ENCODE measurements around the gene GPR82. TPM values are rescaled to one million over a fixed set of nuclear protein-coding genes. Genes with fewer than 3 reads are reported as not detected.

Gene GPR82
- total RNA-seq, 2 donors from 2014 or later, result not detected

DNA sequence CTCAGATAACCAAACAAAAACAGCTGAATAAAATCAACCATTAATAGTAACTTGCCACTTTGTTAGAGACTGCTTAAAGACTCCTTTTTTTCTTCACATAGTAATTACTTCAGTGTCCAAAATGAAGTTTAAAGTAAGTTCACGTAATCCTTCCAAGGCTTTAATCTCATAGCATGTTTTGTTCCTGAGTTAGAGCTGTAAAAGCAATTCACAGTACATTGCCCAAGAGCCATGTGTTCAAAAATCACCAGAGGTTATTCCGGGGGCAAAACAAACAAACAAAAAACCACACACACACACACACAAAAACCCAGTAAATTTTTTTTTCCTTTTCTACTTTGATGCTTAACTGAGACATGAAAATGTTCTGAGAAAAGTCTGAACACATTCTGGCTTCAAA, 6.1 kb downstream of the GPR82 start:
- Mint-ChIP-seq H3K4me1 (peaks cover 4% of the 10 kb centered on the region), H3K36me3 (ENCODE audit: low read depth) (peaks cover 12% of the 10 kb centered on the region), H3K4me3 (no peak overlapping the region), H3K27me3 (no peaks in the 10 kb centered on the region), H3K27ac (no peak overlapping the region), H3K9me3 (no peaks in the 10 kb centered on the region)
- ATAC-seq (replicated peaks), result no peak

DNA sequence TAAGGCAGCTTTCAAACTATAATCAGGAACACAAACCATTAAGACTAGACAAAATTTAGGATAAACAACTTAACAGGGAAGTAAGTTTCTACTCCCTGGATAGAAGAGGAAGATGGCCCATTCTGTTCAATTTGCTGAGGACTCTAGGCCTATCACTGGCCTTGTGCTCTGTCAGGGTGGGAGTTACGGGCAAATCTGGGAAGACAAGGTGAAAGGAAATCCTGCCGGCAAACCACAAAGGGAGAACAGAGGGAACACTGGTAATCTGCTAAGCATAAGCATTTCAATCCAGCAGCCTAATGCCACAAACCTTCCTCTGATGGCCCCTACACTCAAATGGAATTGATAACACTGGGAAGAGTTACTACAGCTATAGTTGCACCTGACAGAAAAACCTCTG, 8.3 kb downstream of the GPR82 start:
- Mint-ChIP-seq H3K27ac (no peak overlapping the region), H3K9me3 (no peaks in the 10 kb centered on the region), H3K27me3 (no peaks in the 10 kb centered on the region), H3K4me3 (no peak overlapping the region), H3K4me1 (peaks cover 8% of the 10 kb centered on the region), H3K36me3 (ENCODE audit: low read depth) (peaks cover 15% of the 10 kb centered on the region)
- ATAC-seq (replicated peaks), result no peak

DNA sequence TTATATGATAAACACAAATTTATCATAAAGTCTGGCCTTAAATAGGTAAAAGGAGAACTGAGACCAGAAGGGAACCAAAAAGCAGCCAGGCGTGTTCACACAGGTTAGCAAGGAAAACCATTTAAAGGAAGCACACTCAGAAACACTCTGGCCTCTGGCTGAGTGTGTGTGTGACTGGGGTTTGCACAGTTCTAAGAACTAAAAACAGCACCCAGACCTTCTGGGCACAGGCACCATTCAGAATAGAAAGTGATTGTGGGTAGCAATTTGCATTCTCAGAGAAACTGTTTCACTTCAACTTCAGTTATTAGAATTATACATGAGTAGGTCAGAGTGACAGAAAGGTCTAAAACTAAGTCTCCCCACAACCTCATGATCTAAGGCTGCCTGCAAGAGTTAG, 10.0 kb downstream of the GPR82 start:
- no peaks in the 10 kb centered on the region for H3K27me3 Mint-ChIP-seq
- ATAC-seq (replicated peaks), result peak; percentile 96
- peak overlapping the region; percentile 16 for H3K27ac Mint-ChIP-seq
- H3K9me3 Mint-ChIP-seq, result no peaks in the 10 kb centered on the region
- peaks cover 8% of the 10 kb centered on the region for H3K4me1 Mint-ChIP-seq
- peaks cover 13% of the 10 kb centered on the region for H3K36me3 Mint-ChIP-seq (ENCODE audit: low read depth)
- peak overlapping the region; percentile 32 for H3K4me3 Mint-ChIP-seq

DNA sequence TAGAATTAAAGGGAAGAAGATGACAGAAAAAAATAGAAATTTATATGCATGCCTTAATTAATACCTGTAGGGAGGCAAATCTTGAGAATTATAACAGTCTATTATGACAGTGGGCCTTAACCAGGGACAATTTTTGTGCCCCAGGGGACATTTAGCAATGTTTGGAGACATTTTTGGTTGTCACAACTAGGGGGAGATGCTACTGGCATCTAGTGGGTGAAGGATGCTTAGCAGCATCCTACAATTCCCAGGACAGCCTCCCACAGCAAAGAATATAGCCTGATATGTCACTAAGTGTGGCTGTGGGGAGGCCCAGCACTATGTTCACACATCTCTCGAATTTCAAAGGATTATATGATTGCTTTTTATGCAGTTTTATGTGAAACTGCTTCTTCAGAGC, 10.5 kb downstream of the GPR82 start:
- peaks cover 13% of the 10 kb centered on the region for H3K36me3 Mint-ChIP-seq (ENCODE audit: low read depth)
- peak overlapping the region; percentile 32 for H3K4me3 Mint-ChIP-seq
- peaks cover 8% of the 10 kb centered on the region for H3K4me1 Mint-ChIP-seq
- H3K27ac Mint-ChIP-seq, result peak overlapping the region; percentile 16
- peak; percentile 37 for ATAC-seq (replicated peaks)
- H3K27me3 Mint-ChIP-seq, result no peaks in the 10 kb centered on the region
- no peaks in the 10 kb centered on the region for H3K9me3 Mint-ChIP-seq

DNA sequence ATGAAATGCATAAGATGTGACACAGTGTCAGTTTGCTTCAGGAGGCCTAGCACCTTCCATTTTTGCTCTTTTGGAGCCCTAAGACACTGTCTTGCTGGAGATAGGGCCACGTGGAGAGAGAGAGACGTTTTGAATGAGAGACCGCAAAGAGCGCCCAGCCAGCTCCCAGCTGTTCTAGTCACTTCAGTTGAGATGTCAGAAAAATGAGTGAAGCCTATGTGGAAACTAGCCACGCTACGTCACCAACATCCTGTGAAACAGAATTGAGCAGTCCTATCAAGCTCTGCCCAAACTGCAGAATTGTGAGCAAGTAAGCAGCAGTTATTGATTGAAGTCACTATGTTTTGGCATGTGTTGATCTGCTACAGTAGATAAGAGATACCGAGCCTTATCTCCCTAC, 13.1 kb downstream of the GPR82 start:
- H3K4me3 Mint-ChIP-seq, result no peak overlapping the region
- H3K27me3 Mint-ChIP-seq, result no peaks in the 10 kb centered on the region
- H3K36me3 Mint-ChIP-seq (ENCODE audit: low read depth), result peaks cover 11% of the 10 kb centered on the region
- no peaks in the 10 kb centered on the region for H3K9me3 Mint-ChIP-seq
- peak; percentile 19 for ATAC-seq (replicated peaks)
- peaks cover 8% of the 10 kb centered on the region for H3K4me1 Mint-ChIP-seq
- no peak overlapping the region for H3K27ac Mint-ChIP-seq

DNA sequence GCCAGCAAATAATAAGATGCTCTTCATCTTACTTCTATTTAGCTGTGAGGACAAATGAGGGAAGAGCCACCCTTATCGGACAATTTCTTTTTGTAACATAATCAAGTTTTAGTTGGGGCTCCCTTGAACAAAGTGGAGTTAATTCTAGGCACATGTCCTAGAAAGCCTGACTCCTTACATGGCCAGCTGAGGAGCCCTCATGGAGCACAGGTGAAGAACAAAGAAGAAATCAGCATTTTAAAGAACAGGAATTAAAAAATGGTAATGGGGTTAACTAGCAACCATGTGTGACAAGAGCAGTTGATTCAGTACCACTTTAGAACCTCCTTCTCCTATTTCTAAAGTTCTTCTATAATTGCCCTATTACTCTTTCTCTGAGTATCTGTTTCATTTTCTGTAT, 15.9 kb downstream of the GPR82 start:
- Mint-ChIP-seq H3K4me1 (peaks cover 14% of the 10 kb centered on the region), H3K27me3 (no peaks in the 10 kb centered on the region), H3K9me3 (no peaks in the 10 kb centered on the region), H3K27ac (no peak overlapping the region), H3K4me3 (no peak overlapping the region), H3K36me3 (ENCODE audit: low read depth) (peaks cover 29% of the 10 kb centered on the region)
- ATAC-seq (replicated peaks), result no peak

DNA sequence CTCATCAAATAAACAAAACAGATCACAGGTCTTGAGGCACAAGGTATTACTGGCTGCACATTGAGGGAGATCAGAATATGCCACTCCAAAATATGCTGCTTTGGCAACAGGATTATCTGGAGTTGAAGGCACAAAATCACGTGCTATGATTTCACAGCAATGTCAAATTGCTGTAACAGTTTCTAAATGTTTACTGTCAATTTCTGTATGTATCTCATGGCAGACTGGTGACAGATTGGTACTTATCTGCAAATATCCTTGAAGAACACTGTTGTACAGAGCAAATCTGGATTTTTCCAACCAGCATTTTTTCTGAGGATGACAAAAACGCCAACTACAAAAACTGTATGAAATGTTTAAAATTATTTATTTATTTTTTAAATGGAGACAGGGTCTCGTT, 26.7 kb downstream of the GPR82 start:
- Mint-ChIP-seq H3K27ac (no peak overlapping the region), H3K27me3 (no peaks in the 10 kb centered on the region), H3K36me3 (ENCODE audit: low read depth) (peaks cover 6% of the 10 kb centered on the region), H3K9me3 (no peaks in the 10 kb centered on the region), H3K4me1 (no peaks in the 10 kb centered on the region), H3K4me3 (no peak overlapping the region)
- ATAC-seq (replicated peaks), result no peak

DNA sequence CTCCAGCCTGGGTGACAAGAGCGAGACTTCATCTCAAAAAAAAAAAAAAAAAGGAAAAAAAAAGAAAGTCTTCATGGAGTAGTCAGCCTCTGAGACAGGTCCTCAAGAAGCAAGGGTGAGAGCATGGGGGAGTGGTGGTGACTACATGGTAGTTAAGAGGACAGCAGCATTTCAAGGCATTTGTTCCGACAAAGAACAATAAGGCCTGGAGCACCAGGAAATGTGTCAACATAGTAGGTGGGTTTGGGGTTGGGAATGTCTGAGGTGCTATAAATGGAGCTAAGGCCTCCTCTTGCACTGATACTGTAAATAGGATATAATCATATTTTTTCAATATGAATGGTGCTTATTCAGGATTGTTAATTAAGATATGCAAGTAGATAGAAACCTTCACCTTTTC, 34.4 kb downstream of the GPR82 start:
- Mint-ChIP-seq H3K27me3 (no peaks in the 10 kb centered on the region), H3K4me1 (peaks cover 4% of the 10 kb centered on the region), H3K4me3 (no peak overlapping the region), H3K36me3 (ENCODE audit: low read depth) (peaks cover 6% of the 10 kb centered on the region), H3K27ac (no peak overlapping the region), H3K9me3 (no peaks in the 10 kb centered on the region)
- no peak for ATAC-seq (replicated peaks)

DNA sequence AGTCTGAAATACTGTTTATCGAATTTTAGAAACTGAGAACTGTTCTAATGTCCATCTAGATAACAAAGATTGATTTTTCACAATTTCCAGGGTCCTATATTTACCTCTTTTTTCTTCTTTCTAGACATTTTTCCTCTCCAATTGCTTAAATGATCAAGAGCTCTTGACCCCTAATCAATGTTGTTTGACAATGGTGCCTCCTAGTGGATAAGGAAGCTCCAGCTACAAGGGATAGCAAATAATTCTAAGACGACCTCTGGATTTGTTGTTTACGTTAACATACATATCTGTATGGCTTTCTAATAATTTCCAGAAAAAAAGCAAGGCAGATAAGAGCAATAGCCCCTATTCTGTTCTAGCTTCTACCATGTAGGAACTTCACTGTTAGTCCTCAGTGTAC, 35.8 kb downstream of the GPR82 start:
- H3K9me3 Mint-ChIP-seq, result no peaks in the 10 kb centered on the region
- ATAC-seq (replicated peaks), result no peak
- H3K4me3 Mint-ChIP-seq, result no peak overlapping the region
- peaks cover 6% of the 10 kb centered on the region for H3K36me3 Mint-ChIP-seq (ENCODE audit: low read depth)
- H3K27ac Mint-ChIP-seq, result no peak overlapping the region
- H3K27me3 Mint-ChIP-seq, result no peaks in the 10 kb centered on the region
- peaks cover 12% of the 10 kb centered on the region for H3K4me1 Mint-ChIP-seq

DNA sequence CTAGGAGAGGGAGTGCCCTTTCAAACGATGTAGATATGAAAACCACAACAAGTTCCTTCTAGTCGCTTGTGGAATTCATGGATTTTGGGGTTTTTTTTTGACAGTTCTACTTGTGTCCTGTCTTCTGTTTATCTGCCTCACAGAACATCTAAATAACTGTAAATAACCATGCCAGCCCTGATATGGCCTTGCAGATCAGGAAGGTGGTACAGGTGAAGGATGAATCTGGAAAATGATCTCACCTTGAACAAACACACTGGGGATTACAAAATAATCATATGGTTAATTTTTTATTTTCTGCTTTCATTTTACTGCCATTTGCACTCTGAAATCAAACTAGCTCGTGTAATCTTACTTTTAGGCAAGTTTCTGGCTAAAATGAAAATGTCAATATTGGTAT, 37.2 kb downstream of the GPR82 start:
- peaks cover 5% of the 10 kb centered on the region for H3K36me3 Mint-ChIP-seq (ENCODE audit: low read depth)
- no peaks in the 10 kb centered on the region for H3K9me3 Mint-ChIP-seq
- H3K4me1 Mint-ChIP-seq, result peaks cover 12% of the 10 kb centered on the region
- H3K27ac Mint-ChIP-seq, result peak overlapping the region; percentile 50
- no peaks in the 10 kb centered on the region for H3K27me3 Mint-ChIP-seq
- ATAC-seq (replicated peaks), result no peak
- no peak overlapping the region for H3K4me3 Mint-ChIP-seq

DNA sequence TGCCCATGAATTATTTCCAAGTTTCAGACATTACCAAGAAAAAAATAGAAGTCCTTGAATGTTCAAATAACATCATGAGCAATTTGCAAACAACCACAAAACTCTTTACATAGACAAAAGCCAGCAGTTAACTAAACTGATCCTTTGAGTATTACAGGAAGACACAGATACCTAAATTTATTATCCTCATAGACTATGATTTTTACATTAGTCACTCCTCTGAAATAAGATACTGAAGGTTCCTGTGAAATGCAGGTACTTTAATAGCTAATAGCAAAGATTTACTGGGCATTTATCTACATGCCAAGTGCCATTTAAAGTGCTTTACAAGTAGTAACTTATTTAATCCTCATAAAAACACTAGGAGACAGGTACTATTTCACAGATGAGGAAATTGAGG, 37.7 kb downstream of the GPR82 start:
- H3K9me3 Mint-ChIP-seq, result no peaks in the 10 kb centered on the region
- H3K27me3 Mint-ChIP-seq, result no peaks in the 10 kb centered on the region
- H3K4me1 Mint-ChIP-seq, result peaks cover 12% of the 10 kb centered on the region
- ATAC-seq (replicated peaks), result no peak
- no peak overlapping the region for H3K27ac Mint-ChIP-seq
- H3K36me3 Mint-ChIP-seq (ENCODE audit: low read depth), result peaks cover 5% of the 10 kb centered on the region
- H3K4me3 Mint-ChIP-seq, result no peak overlapping the region

DNA sequence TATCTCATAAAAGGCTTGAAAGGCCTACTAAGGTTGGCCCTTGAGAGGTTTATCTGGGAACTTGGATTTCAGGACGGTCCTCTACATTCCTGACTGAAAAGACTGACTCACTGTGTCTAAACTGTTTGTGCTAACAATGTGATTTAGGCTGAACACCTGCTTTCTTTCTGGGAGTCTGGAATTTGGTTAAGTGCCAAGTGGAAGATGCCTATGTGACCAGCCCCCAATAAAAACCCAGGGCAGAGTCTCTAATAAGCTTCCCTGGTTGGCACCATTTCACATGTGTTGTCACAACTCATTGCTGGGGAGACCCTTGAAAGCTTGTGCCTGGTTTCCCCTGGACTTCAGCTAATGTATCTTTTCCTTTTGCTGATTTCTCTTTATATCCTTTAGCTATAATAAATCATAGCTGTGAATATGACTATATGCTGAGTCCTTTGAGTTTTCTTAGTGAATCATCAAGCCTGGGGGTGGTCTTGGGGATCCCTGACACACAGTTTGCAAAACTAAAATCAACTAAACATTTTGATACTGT, 55.1 kb downstream of the GPR82 start:
- no peaks in the 10 kb centered on the region for H3K9me3 Mint-ChIP-seq
- no peak overlapping the region for H3K4me3 Mint-ChIP-seq
- peak; percentile 48 for ATAC-seq (replicated peaks)
- H3K27ac Mint-ChIP-seq, result no peak overlapping the region
- H3K4me1 Mint-ChIP-seq, result no peaks in the 10 kb centered on the region
- peaks cover 4% of the 10 kb centered on the region for H3K36me3 Mint-ChIP-seq (ENCODE audit: low read depth)
- no peaks in the 10 kb centered on the region for H3K27me3 Mint-ChIP-seq

Other genes starting within 250 kb of the GPR82 start
- gene GPR34, start 35.2 kb upstream of the GPR82 start, total RNA-seq, result under 1 TPM; 0.15 to 0.26 TPM
- gene CASK, start 199.4 kb downstream of the GPR82 start, total RNA-seq, result 10 to 100 TPM; 35.6 to 95.6 TPM